HepG2 (cell line): ENCODE measurements around the gene CNP. TPM values are rescaled to one million over a fixed set of nuclear protein-coding genes. Genes with fewer than 3 reads are reported as not detected.

Experiments used
- CAMTA2 ChIP-seq: sonication (generic); formaldehyde crosslinking; IDR thresholded peaks from 2 replicates; pipeline ENCODE4 v1.4.0; 2020; ENCODE audit warnings: mild to moderate bottlenecking, missing genetic modification reagents, borderline replicate concordance
- ELF3 ChIP-seq: IDR thresholded peaks from 2 replicates; pipeline ENCODE4 v1.6.1; 2016; ENCODE audit warnings: missing genetic modification reagents, missing compliant biosample characterization
- ELK4 ChIP-seq: sonication (generic); formaldehyde crosslinking; IDR thresholded peaks from 2 replicates; pipeline ENCODE4 v1.9.0; 2021; ENCODE audit warnings: missing genetic modification reagents, borderline replicate concordance
- GATAD1 ChIP-seq: IDR thresholded peaks from 2 replicates; pipeline ENCODE4 v1.6.1; 2016; ENCODE audit warnings: missing genetic modification reagents, missing compliant biosample characterization
- HDAC2 ChIP-seq: sonication (generic); formaldehyde crosslinking; IDR thresholded peaks from 2 replicates; pipeline ENCODE4 v1.4.0; 2020; ENCODE audit warnings: missing genetic modification reagents
- JUN ChIP-seq: sonication (generic); formaldehyde crosslinking; IDR thresholded peaks from 2 replicates; pipeline ENCODE4 v1.4.0; 2020; ENCODE audit warnings: mild to moderate bottlenecking, missing genetic modification reagents
- JUNB ChIP-seq: sonication (generic); formaldehyde crosslinking; IDR thresholded peaks from 2 replicates; pipeline ENCODE4 v1.8.0; 2022; ENCODE audit warnings: missing genetic modification reagents, mild to moderate bottlenecking, borderline replicate concordance
- MEF2D ChIP-seq: sonication (generic); formaldehyde crosslinking; IDR thresholded peaks from 2 replicates; pipeline ENCODE4 v1.5.1; 2020; ENCODE audit warnings: mild to moderate bottlenecking, missing genetic modification reagents
- MIER3 ChIP-seq: IDR thresholded peaks from 2 replicates; pipeline ENCODE4 v1.6.1; 2016; ENCODE audit warnings: missing compliant biosample characterization, borderline replicate concordance
- RARA ChIP-seq: IDR thresholded peaks from 2 replicates; pipeline ENCODE4 v1.6.1; 2016; ENCODE audit warnings: missing genetic modification reagents, missing compliant biosample characterization
- SKI ChIP-seq: fragments of 450-650 bp; IDR thresholded peaks from one replicate; pipeline ENCODE4 v1.6.1; 2018; ENCODE audit warnings: mild to moderate bottlenecking; ENCODE audit not compliant: partially characterized antibody
- SNAPC2 ChIP-seq: sonication (generic); formaldehyde crosslinking; IDR thresholded peaks from 2 replicates; pipeline ENCODE4 v1.8.1; 2022; ENCODE audit warnings: mild to moderate bottlenecking, missing genetic modification reagents
- SP140L ChIP-seq: sonication (generic); formaldehyde crosslinking; IDR thresholded peaks from 2 replicates; pipeline ENCODE4 v1.4.0; 2020; ENCODE audit warnings: missing genetic modification reagents, borderline replicate concordance
- SSRP1 ChIP-seq: IDR thresholded peaks from 2 replicates; pipeline ENCODE4 v1.6.1; 2016; ENCODE audit warnings: control low read depth
- ZBED4 ChIP-seq: sonication (generic); formaldehyde crosslinking; IDR thresholded peaks from 2 replicates; pipeline ENCODE4 v1.4.0; 2020; ENCODE audit warnings: missing genetic modification reagents, borderline replicate concordance
- ZFP37 ChIP-seq: sonication (generic); formaldehyde crosslinking; IDR thresholded peaks from 2 replicates; pipeline ENCODE4 v1.4.0; 2020; ENCODE audit warnings: missing genetic modification reagents, borderline replicate concordance
- ZFP90 ChIP-seq: sonication (generic); formaldehyde crosslinking; IDR thresholded peaks from 2 replicates; pipeline ENCODE4 v1.8.0; 2022; ENCODE audit warnings: missing genetic modification reagents, mild to moderate bottlenecking, inconsistent platforms, borderline replicate concordance
- ZNF605 ChIP-seq: sonication (generic); formaldehyde crosslinking; IDR thresholded peaks from 2 replicates; pipeline ENCODE4 v1.8.0; 2022; ENCODE audit warnings: mild to moderate bottlenecking, missing genetic modification reagents
- ZNF749 ChIP-seq: sonication (generic); formaldehyde crosslinking; IDR thresholded peaks from 2 replicates; pipeline ENCODE4 v1.8.0; 2022; ENCODE audit warnings: mild to moderate bottlenecking, missing genetic modification reagents, moderate library complexity, borderline replicate concordance
- ZNF839 ChIP-seq: sonication (generic); formaldehyde crosslinking; IDR thresholded peaks from 2 replicates; pipeline ENCODE4 v1.4.0; 2020; ENCODE audit warnings: missing genetic modification reagents, mild to moderate bottlenecking, borderline replicate concordance
- ZSCAN25 ChIP-seq: sonication (generic); formaldehyde crosslinking; IDR thresholded peaks from 2 replicates; pipeline ENCODE4 v1.8.0; 2022; ENCODE audit warnings: mild to moderate bottlenecking, missing genetic modification reagents
- polyA plus RNA-seq, 8 experiments: library from polyadenylated mRNA; depleted of rRNA in 3 of 8; stranded (reverse) in 7 of 8; unstranded in 1 of 8; fragments of >200 nt; fragmentation: Illumina TruSeq in 4 of 8; extraction: Trizol in 4 of 8; gene quantifications; 2 replicates each; pipeline versions ENCODE4 v1.2.1 to v1.2.3, GENCODE V29; 2011 to 2016; ENCODE audit warnings: low read depth in 4 of 8, missing spikeins in 1 of 8, mixed read lengths in 1 of 8; ENCODE audit not compliant: insufficient read depth in 1 of 8
- total RNA-seq, 5 experiments: library from RNA; depleted of rRNA; stranded (reverse); fragments of >200 nt; fragmentation: Illumina TruSeq; extraction: Trizol; gene quantifications; 2 replicates each; pipeline ENCODE4 v1.2.3, GENCODE V29; 2016; ENCODE audit warnings: low read depth in 1 of 5
- TF ChIP-seq, protein P1 (sequence below): sonication (generic); formaldehyde crosslinking; IDR thresholded peaks from 2 replicates; pipeline ENCODE4 v1.5.1; 2020; ENCODE audit warnings: missing genetic modification reagents, mild to moderate bottlenecking, borderline replicate concordance

Gene CNP
- total and polyA plus RNA-seq, 2 of the 13 experiments (the other 11 are each of a cell fraction or from before 2014, with no cell fraction given) = 97.2 to 161 TPM

GRCh38 chr17:41965694-41966462 is 717 bp upstream of the CNP start (continued):
- TF ChIP-seq ZBED4 = no peak
- TF ChIP-seq RARA = no peak
- TF ChIP-seq SNAPC2 (CRISPR knock-in tag) = no peak
- no peak for TF ChIP-seq SKI
- 0 out of 2 replicates have a peak, but pooled peaks have one; percentile 3 for TF ChIP-seq JUNB (CRISPR knock-in tag)
- TF ChIP-seq JUN (CRISPR knock-in tag) = no peak
- peak; percentile 68 for TF ChIP-seq GATAD1 (CRISPR knock-in tag)
- TF ChIP-seq ZNF749 (CRISPR knock-in tag) = no peak
- peak; percentile 38; the same call in 1 of the 2 replicates for TF ChIP-seq HDAC2
- no peak for TF ChIP-seq SP140L (CRISPR knock-in tag)
- TF ChIP-seq, protein P1, sequence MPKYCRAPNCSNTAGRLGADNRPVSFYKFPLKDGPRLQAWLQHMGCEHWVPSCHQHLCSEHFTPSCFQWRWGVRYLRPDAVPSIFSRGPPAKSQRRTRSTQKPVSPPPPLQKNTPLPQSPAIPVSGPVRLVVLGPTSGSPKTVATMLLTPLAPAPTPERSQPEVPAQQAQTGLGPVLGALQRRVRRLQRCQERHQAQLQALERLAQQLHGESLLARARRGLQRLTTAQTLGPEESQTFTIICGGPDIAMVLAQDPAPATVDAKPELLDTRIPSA = no peak
- TF ChIP-seq ZNF605 = peak; percentile 96
- peak; percentile 5; the same call in 1 of the 2 replicates for TF ChIP-seq ZFP37 (CRISPR knock-in tag)
- TF ChIP-seq ZSCAN25 (CRISPR knock-in tag) = no peak
- TF ChIP-seq CAMTA2 (CRISPR knock-in tag) = 0 out of 2 replicates have a peak, but pooled peaks have one; percentile 8
- TF ChIP-seq ELF3 (CRISPR knock-in tag) = 0 out of 2 replicates have a peak, but pooled peaks have one; percentile 15
- TF ChIP-seq ELK4 (CRISPR knock-in tag) = no peak
- TF ChIP-seq ZFP90 (CRISPR knock-in tag) = 0 out of 2 replicates have a peak, but pooled peaks have one; percentile 10
- no peak; the same call in 1 of the 2 replicates for TF ChIP-seq MIER3 (CRISPR knock-in tag)
- TF ChIP-seq MEF2D (CRISPR knock-in tag) = no peak; the same call in 1 of the 2 replicates
- TF ChIP-seq ZNF839 (CRISPR knock-in tag) = no peak; the same call in 1 of the 2 replicates
- 0 out of 2 replicates have a peak, but pooled peaks have one; percentile 81 for TF ChIP-seq SSRP1 (CRISPR knock-in tag)
